CD4-positive, alpha-beta T cell treated with Interleukin-17A for 1 hour (primary cell): ENCODE data around the gene PALB2.
A peak's percentile ranks its signal among the peaks of the same experiment; 100 is the strongest.
"Not testable (repeated sequence)": the region's sequence is repeated elsewhere in the genome, so short reads cannot be mapped to it uniquely, and the experiment has no call there.

ENCODE experiments used
- DNase-seq: peaks from one replicate; pipeline ENCODE4 v3.0.0-alpha.2; 2020

PALB2 gene

DNA sequence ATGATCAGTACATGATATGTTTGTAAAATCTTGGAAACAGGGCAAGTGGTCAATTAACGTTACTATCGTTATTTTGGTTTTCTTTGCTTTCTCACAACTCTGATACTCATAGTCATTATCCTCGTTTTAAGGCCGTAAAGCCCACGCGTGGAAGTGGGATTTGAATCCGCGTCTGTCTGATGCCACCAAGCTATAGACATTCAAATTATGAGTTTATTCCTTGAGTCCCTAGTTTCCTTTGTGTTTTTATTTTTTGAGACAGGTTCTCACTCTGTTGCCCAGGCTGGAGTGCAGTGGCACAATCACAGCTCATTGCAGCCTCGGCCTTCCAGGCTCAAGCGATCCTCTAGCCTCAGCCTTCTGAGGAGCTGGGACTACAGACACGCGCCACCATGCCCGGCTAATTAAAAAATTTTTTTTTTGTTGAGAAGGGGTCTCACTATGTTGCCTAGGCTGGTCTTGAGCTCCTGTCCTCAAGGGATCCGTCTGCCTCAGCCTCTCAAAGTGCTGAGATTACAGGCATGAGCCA, 1.2 kb upstream of the PALB2 start:
- no peak for DNase-seq

DNA sequence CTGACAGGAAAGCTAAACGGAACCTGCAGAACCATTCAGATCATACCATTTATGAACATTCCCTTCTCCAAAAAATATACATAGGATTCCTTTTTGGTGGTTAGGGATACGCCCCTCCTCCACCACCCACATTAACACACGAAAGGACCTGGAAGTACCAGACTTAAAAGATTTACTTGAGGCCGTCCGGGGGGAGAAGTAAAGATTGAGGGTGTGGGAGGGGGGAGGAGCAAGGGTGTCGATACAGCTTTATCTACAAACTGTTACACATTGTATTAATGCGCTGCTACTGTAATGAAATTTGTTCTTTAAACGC, 537 bp downstream of the PALB2 start:
- DNase-seq: peak; percentile 10

DNA sequence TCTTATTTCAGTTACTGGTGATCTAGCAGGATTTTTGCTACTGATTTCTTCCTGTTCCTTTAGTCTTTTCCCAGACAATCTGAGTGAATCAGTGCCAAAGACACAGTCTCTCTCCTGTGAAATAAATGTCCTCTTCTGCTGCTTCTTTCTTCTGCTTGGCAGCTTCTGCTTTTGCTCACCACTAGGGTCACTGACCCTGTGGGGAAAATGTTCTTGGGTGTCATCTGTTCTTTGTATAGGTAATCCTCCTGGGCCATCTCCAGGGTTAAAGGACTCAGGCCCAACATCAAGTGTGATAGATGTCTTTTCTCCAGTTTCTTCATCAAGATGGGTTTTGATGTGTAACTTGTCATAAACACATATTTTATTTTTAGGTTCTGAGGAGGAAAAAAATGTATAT, 5.2 kb downstream of the PALB2 start:
- no peak for DNase-seq

DNA sequence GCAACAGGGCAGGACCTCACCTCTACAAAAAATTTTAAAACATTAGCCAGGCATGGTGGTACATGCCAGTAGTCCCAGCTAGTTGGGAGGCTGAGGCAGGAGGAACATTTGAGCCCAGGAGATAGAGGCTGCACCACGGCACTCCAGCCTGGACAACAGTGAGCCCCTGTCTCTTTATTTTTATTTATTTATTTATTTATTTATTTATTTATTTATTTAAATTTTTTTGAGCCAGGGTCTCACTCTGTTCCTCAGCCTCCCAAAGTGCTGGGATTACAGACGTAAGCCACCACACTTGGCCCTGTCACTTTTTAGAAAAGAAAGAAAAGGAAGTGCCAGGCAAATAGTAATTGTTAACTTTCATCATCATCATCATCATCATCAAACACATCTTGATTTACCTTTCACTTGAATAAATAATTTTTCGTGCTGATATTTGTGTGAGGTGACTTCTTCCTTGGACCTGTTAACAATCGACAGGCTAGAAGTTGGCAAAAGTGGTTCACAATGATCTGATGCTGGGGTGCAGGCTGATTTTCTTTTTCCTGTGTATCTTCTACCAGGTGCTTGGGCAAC, 6.6 kb downstream of the PALB2 start:
- DNase-seq: no peak

DNA sequence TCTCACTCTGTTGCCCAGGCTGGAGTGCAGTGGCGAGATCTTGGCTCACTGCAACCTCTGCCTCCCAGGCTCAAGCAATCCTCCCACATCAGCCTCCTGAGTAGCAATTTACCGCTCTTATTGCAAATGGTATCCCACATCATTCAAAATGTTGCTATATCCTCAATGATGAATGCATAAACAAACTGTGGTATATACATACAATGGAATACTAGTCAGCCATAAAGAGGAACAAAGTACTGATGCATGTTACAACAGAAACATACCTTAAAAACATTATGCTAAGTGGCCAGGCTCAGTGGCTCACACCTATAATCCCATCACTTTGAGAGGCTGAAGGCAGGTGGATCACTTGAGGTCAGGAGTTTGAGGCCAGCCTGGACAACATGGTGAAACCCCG, 9.2 kb downstream of the PALB2 start:
- not testable (repeated sequence) for DNase-seq

DNA sequence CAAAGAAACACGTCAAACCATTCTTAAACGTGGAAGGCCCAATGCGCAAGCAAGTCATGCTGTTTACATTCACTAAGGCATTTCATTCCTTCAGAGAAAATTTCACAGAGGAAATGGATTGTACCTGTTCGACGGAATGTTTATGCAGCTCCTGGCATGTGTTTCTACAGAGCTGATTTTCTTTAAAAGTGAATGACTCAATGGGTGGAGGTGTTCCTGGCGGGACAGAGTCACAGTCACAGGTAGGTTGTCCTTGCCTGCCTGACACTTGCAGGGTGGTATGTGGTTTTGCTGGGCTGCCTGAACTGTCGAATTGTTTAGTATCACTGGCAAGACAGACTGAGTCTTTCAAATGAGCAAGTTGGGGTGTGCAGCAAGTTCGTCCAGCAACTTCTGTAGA, 11.6 kb downstream of the PALB2 start:
- no peak for DNase-seq

DNA sequence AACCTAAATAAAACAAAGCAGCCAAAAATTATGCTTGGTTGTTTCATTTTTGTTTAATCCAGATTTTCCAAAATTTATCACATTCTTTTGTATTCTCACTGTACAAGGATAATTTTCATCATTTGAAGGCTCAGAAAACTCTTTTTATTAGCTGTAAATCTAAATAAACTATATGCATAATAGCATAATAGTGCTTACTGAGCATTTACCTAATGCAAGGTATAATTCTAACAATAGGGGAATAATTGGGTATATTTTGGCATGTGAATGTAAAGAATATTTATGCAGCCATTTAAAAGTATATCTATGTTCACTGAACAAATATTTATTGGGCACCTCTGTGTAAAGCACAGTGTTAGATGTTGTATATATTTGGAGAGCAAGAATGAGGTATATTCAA, 17.0 kb downstream of the PALB2 start:
- DNase-seq: no peak

DNA sequence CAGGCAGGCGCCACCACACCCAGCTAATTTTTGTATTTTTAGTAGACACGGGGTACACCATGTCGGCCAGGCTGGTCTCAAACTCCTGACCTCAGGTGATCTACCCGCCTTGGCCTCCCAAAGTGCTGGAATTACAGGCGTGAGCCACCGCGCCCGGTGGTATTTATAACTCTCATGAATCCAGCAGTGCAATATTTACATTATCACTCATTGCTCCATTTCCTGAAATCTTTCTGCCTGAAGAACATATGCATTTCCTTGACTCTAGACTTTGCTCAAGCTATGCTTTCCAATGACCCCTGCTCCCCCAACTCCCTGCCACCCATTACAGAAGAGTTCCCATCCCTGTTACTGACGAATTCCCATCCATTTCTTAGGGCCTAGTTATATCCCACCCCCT, 25.3 kb downstream of the PALB2 start:
- DNase-seq: no peak

DNA sequence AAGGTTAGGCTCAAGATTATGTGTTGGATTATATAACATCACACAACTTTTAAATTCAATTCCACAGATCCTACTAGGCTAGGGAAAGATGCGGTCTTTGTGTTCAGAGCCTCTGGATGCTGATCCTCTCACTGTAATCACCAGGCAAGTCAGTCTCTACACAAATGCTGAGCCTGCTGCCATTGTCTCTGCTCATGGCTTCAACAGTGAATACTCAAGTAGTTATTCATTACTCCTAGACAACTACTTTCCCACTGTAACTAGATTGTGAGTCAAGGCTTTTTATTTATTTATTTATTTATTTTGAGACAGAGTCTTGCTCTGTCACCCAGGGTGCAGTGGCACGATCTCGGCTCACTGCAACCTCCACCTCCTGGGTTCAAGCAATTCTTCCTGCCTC, 29.2 kb downstream of the PALB2 start:
- no peak for DNase-seq

DNA sequence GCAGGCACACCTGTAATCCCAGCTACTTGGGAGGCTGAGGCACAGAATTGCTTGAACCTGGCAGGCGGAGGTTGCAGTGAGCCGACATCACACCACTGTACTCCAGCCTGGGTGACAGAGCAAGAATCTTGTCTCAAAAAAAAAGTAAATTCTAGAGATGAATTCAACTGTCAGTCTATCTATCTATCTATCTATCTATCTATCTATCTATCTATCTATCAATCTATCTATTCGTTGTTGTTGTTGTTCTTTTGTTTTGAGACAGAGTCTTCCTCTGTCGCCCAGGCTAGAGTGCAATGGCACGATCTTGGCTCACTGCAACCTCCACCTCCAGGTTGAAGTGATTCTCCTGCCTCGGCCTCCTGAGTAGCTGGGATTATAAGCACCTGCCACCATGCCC, 30.2 kb downstream of the PALB2 start:
- not testable (repeated sequence) for DNase-seq

DNA sequence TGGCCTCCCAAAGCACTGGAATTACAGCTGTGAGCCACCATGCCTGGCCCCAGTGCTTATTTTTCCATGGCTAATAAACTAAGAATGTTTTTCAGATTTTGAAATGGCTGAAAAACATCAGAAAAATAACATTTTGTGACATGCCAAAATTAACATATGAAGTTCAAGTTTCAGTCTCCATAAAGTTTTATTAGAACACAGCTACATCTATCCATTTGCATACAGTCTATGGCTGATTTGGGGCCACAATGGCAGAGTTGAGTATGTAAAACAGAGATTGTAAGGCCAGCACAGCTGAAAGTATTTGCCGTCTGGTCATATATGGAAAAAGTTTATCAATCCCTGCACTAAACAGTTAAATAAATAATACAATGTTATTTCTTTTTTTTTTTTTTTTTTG, 31.2 kb downstream of the PALB2 start:
- no peak for DNase-seq

DNA sequence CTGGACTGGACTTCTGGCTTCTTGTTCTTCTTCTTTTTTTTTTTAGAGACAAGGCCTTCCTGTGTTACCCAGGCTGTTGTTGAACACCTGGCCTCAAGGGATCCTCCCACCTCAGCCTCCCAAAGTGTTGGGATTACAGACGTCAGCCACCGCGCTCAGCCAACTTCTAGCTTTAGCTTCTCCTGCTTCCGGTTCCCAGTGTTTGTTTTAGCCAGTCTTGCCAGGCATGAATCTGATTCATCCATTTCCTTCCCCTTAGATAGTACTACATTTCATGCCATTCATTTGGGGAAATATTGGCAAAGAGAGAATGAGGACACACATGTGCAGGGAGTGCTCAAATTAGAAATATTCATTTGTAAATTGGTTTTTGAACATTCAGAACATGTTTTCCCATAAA, 32.9 kb downstream of the PALB2 start:
- no peak for DNase-seq

DNA sequence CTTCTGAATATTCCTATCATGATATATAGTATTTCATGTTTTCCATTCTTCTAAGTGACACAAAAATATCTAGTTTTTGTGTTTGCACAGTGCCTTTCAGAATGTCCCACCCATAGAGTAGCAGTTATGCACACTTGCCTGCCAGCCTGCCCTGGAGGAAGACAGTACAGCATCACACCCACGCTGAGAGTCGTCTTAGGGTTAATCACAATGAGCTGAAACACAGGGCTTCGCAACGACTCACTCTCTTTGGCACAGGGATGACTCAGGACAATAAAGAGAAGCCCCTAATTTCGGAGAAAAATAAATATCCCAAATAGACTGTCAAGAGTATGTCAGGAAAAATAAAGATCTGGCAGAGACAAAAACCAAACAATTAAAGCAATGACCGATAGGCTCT, 33.4 kb downstream of the PALB2 start:
- no peak for DNase-seq

DNA sequence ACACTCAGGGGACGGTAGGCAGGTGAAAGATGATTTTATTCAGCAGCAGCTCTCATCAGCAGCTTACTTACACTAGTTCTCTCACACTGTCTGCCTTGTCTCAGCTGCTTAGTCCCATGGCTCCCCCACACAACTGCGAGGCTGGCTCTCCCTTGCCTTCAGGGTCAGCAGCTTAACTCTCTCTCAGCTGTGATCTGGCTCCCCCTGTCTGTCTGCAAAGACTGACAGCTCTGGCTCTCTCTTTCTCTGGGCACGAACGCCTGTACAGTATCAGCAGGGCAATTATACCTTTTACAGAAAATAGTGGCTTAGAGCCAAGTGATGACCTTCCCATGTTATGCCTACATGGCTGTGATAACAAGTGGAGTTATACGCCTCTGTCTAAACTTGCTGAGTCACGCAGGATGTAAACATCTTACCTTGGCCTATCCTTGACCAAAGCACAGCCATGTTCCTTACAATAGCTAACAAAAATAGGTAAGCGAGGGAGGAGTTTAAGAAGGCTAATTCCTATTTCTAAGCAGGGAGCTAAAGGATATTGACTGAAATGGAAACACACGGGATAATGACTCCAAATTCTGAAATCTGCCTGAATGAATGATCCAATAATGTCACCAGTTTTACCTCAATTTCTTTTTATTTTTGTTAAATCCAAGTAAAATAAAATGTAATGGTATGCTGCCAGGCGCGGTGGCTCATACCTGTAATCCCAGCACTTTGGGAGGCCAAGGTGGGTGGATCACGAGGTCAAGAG, 43.9 kb downstream of the PALB2 start:
- DNase-seq: peak; percentile 32

DNA sequence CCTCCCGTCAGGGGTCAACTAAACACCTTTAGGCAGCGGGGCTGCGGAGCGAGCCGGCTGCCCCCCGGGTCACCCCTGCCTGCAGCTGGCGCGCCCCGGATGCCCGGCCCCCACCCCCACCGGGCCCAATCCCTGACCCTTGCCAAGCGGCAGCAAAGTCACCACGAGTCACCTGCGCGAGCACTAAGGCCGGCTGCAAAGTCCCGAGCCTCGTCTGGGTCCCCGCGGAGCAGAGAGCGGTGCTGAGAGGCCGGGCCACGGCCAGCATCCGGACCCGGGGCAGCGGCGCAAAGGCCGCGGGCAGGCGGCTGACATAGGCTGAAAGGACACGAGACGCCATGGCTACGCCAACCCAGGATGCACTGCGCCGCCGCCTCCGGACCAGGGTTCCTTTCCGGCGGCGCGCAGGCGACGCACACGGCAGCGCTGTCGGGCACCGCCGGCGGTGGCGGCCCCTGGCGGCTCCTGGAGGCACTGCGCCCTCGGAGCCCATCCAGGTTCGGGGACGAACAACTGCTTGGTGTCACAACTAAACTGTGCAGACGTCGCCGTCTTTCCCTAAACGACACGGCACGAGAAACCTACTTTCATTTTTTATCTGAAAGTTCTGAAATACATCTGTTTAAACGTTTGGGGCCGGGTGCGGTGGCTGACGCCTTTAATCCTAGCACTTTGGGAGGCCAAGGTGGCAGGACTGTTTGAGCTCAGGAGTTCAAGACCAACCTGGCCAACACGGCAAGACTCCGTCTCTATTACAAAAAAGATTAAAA, 45.0 kb downstream of the PALB2 start, which contains the start of gene NDUFAB1:
Gene NDUFAB1, minus strand, starts transcription at position 366 of the 770 bp plus-strand sequence. Its CDS starts 26 bp downstream, at position 340.
- peak; percentile 91 for DNase-seq

DNA sequence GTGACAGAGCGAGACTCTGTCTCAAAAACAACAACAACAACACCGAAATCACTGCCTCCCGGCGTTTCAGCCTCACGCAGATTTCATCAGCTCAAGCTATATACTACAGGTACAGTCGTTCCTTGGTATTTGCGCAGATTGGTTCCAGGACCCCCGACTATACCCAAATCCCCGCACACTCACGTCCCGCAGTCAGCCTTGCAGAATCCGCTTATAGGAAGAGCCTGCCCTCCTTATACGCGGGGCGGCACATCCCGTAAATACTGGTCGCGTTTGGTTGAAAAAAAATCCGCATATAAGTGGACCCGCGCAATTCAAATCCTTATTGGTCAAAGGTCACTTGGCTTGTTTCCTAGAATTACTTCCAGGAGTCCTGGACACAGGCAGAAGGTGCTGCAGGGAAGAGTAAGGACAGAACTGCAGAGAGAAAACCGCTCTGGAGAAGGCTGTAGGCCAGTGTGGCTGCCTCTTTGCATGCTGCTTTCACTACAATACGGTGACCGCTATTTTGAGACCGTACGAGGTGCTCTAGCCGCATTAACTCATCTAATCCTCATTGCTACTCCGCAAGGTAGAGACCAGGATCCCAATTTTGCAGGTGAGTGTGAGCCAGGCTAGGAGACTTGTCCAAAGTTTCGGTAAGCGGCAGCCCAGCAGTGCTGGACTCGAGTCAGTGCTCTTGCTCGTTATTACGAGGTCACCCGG, 45.7 kb downstream of the PALB2 start:
- DNase-seq: no peak

DNA sequence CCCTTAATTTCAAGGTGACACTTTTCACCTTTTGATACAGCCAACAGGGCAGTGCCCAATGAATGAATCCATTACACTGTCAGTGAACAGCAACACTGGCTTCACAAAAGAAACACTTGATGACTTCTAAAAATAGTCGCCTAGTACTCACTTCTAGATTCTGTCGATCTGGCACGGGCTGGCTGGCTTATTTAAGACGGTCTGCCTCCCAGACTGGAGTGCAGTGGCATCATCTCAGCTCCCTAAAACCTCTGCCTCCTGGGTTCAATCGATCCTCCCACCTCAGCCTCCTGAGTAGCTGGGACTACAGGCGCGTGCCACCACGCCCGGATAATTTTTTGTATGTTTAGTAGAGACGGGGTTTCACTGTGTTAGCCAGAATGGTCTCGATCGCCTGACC, 46.9 kb downstream of the PALB2 start:
- no peak for DNase-seq

DNA sequence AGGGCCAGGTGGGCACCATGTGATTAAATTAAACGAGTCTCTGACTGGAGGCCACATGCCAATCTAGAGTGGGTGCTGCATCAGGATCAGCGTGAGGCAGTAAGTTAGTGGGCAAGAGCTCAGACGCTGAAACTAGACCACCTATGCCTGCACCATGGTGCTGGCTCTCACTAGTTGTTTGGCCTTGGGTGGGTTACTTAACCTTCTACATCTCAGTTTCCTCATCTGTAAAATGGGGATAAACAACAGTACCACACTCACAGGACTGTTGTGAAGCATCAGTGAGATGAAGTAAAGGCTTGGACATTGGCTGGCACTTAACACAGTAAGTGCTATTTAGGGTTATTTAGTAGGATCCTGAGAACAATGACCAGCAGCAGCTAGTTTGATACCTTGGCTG, 50.9 kb downstream of the PALB2 start:
- DNase-seq: no peak

DNA sequence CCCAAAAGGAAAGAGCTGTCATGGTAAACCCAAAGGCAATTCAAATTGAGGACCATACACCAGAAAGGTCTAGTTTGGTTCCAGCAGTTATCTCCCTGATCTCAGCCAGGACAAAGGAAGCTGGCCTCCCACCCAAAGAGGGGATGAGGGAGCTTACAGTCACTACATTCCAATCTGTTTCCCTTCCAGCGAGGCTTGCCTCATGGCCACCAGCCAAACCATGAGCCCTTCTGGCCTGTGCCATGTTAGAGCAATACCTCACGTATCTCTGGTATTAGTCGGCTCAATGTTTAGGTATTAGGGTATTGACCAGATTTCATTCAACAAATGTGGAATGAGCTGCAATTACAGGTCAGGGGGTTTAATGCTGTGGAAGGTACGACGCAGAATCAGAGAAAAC, 53.4 kb downstream of the PALB2 start:
- no peak for DNase-seq

DNA sequence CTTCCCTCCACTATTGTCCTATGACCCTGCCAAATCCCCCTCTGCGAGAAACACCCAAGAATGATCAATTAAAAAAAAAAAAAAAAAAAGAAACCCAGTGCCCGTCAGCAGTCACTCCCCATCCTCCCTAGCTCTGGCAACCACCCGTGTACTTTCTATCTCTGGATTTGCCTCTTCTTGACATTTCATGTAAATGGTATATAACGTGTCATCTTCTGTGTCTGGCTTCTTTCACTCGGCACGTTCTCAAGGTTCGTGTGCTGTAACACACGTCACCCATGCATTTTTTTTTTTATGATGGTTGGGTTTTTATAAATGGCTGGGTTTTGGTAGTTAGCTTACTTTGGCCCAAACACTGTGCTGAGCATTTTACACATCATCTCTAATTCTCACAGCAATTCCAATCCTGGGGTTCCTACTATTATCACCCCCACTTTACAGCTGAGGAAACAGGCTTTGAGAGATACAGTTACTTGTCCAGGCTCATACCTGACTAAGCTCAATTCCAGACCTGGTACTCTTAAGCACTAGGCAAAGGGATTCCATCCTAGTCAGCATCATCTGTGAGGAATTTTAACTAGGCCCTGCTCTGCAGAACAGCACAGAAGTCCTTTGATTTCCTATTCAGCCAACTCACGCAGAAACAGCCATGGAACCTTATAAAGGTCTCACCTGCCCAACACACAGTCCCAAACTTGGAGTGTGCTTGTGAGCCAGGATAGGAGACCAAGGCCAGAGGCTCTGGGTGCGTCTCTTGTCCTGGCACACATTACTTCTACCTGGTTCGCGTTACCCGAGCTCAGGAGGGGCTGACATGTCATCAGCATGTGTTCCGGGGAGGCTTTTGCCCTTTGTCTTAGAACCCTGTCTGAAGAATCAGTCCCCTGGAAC, 56.7 kb downstream of the PALB2 start:
- DNase-seq: no peak

DNA sequence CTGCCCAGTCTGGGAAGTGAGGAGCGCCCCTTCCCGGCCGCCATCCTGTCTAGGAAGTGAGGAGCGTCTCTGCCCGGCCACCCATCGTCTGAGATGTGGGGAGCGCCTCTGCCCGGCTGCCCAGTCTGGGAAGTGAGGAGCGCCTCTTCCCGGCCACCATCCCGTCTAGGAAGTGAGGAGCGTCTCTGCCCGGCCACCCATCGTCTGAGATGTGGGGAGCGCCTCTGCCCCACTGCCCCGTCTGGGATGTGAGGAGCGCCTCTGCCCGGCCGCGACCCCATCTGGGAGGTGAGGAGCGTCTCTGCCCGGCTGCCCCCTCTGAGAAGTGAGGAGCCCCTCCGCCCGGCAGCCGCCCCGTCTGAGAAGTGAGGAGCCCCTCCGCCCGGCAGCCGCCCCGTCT, 57.8 kb downstream of the PALB2 start:
- not testable (repeated sequence) for DNase-seq

DNA sequence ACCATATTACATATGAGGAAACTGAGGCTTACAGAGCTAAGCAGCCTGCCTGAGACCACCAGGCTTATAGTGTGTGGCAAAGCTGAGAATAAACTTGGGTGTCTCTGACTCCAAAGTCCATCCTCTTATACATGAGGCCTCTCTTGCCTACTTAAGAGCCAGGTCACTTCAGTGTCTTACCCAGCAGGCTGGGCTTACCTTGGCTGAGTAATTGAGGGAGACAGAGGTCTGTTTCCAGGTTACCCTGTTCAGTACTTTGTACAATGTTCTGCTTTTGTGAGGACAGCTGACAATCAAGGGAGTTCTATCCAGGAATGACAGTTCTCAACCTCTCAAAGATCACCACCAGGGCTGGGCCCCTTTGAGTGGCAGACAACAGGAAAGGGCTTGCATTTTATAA, 59.3 kb downstream of the PALB2 start:
- DNase-seq: no peak
